ENCODE data around the gene ACBD6. TPM values are rescaled to one million over a fixed set of nuclear protein-coding genes. Genes with fewer than 3 reads are reported as not detected.
A peak's percentile ranks its signal among the peaks of the same experiment; 100 is the strongest.

ACBD6 gene
- total RNA-seq, 1 donor from 2014 or later = 80.5 TPM

- Mint-ChIP-seq H3K4me3 (no peak overlapping the region), H3K36me3 (no peaks in the 10 kb centered on the region), H3K27ac (no peak overlapping the region), H3K27me3 (ENCODE audit: low read depth) (no peaks in the 10 kb centered on the region), H3K4me1 (peaks cover 11% of the 10 kb centered on the region), H3K9me3 (no peaks in the 10 kb centered on the region)
- TF ChIP-seq, protein P1, sequence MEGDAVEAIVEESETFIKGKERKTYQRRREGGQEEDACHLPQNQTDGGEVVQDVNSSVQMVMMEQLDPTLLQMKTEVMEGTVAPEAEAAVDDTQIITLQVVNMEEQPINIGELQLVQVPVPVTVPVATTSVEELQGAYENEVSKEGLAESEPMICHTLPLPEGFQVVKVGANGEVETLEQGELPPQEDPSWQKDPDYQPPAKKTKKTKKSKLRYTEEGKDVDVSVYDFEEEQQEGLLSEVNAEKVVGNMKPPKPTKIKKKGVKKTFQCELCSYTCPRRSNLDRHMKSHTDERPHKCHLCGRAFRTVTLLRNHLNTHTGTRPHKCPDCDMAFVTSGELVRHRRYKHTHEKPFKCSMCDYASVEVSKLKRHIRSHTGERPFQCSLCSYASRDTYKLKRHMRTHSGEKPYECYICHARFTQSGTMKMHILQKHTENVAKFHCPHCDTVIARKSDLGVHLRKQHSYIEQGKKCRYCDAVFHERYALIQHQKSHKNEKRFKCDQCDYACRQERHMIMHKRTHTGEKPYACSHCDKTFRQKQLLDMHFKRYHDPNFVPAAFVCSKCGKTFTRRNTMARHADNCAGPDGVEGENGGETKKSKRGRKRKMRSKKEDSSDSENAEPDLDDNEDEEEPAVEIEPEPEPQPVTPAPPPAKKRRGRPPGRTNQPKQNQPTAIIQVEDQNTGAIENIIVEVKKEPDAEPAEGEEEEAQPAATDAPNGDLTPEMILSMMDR (IDR thresholded peaks at IDR 0.05; ENCODE audit: unreplicated experiment) = no peak
- DNase-seq (ENCODE audit: low spot score in 2 of 2, unreplicated experiment in 2 of 2) = no peak
Measured at GRCh38 chr1:180545991-180546390, 43.6 kb upstream of the ACBD6 start.

GRCh38 chr1:180544050-180544449, 41.7 kb upstream of the ACBD6 start:
- Mint-ChIP-seq H3K9me3 (no peaks in the 10 kb centered on the region), H3K4me1 (peaks cover 11% of the 10 kb centered on the region), H3K27me3 (ENCODE audit: low read depth) (no peaks in the 10 kb centered on the region), H3K4me3 (no peak overlapping the region), H3K27ac (no peak overlapping the region), H3K36me3 (no peaks in the 10 kb centered on the region)
- DNase-seq (ENCODE audit: low spot score in 2 of 2, unreplicated experiment in 2 of 2) = no peak
- TF ChIP-seq, protein P1 (IDR thresholded peaks at IDR 0.05; ENCODE audit: unreplicated experiment) = no peak

- Mint-ChIP-seq H3K9me3 (no peaks in the 10 kb centered on the region), H3K27me3 (ENCODE audit: low read depth) (no peaks in the 10 kb centered on the region), H3K4me3 (no peak overlapping the region), H3K36me3 (no peaks in the 10 kb centered on the region), H3K27ac (peak overlapping the region; percentile 44), H3K4me1 (peaks cover 11% of the 10 kb centered on the region)
- TF ChIP-seq, protein P1 (IDR thresholded peaks at IDR 0.05; ENCODE audit: unreplicated experiment) = no peak
- no peak for DNase-seq (ENCODE audit: low spot score in 2 of 2, unreplicated experiment in 2 of 2)
Measured at GRCh38 chr1:180542838-180543145, 40.4 kb upstream of the ACBD6 start.

DNA sequence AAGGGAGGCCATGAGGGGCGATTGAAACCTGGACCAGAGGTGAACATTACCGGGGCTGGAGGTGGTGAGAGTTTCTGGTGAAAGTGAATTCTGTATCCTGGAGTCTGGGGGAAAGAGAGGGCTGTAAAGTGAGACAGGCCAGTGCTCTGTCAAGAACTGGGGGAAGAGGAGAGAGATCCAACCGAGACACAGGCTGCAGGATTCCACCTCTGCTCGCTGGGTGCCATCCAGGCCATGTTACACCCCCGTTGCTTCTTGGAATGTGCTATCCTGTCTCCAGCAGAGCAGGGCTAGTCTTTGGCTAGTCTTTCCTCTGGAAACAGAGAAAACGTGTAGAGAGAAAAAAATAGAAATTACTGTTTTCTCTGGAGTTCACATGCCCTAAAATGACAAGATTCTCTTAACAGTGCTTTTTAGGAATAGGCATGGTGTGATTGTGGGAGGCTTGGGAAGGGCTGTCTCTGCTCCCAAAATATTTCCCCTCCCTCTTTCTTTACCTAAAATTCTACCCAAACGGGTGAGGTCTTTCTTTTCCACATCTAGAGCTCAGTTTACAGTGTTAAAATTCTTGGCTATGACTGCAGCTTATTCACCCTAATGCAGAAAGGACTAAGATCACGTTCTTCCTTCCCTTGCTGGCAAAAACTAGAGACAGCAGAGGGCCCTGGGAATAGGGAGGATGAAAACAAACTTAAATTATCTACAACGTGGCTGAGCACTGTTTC, 39.9 kb upstream of the ACBD6 start:
- Mint-ChIP-seq H3K36me3 (no peaks in the 10 kb centered on the region), H3K4me1 (peaks cover 11% of the 10 kb centered on the region), H3K27me3 (ENCODE audit: low read depth) (no peaks in the 10 kb centered on the region), H3K9me3 (no peaks in the 10 kb centered on the region), H3K27ac (peak overlapping the region; percentile 44), H3K4me3 (no peak overlapping the region)
- TF ChIP-seq, protein P1 (IDR thresholded peaks at IDR 0.05; ENCODE audit: unreplicated experiment) = no peak
- DNase-seq (ENCODE audit: low spot score in 2 of 2, unreplicated experiment in 2 of 2) = no peak

DNA sequence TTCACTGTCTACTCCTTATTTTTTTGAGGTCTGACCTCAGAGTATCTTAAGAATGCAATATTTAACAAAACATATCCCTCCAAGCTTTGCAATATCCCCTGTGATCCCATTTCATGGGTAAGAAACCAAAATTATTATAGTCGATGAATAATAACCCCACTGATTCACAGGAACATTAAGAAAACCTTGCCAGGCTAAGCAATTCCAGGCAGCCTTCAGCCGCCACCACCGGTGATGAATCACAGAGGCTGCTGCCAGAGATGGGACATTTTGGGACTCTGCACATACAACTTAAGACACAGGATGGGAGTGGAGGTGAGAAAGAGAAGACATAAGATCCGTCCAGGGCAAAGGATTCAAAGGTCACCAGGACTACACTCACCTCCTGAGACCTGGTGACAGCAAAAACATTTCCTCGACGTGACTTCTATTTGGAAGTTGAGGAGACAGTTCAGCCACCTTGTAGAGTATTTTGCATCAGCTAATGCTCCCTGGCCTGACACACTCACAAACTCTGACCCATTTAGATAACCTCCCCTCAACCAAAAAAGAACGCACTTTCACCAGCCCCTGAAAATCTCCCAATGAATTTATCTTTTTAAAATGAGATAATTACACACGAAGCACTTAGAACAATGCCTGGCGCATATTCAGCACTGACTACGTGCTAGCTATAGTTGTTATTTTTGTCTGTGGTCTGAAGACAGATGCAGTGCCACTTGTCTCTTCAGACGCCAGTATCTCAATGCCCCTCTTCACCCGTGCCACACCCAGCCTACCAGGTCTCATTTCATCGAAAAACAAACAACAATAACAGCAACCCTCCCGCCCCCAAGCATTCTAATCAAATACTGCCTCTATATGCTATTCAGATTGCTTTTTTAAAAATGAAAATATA, 38.6 kb upstream of the ACBD6 start:
- Mint-ChIP-seq H3K4me3 (no peak overlapping the region), H3K27ac (no peak overlapping the region), H3K9me3 (no peaks in the 10 kb centered on the region), H3K4me1 (peaks cover 15% of the 10 kb centered on the region), H3K36me3 (no peaks in the 10 kb centered on the region), H3K27me3 (ENCODE audit: low read depth) (no peaks in the 10 kb centered on the region)
- TF ChIP-seq, protein P1 (IDR thresholded peaks at IDR 0.05; ENCODE audit: unreplicated experiment) = no peak
- DNase-seq (ENCODE audit: low spot score in 2 of 2, unreplicated experiment in 2 of 2) = no peak
